Measurements from ENCODE around the gene EIF2B2. TPM values are rescaled to one million over a fixed set of nuclear protein-coding genes. Genes with fewer than 3 reads are reported as not detected.

Gene EIF2B2
- total and polyA plus RNA-seq, 2 of the 13 experiments (the other 11 are each of a cell fraction or from before 2014, with no cell fraction given) = 54.4 to 78.6 TPM

DNA sequence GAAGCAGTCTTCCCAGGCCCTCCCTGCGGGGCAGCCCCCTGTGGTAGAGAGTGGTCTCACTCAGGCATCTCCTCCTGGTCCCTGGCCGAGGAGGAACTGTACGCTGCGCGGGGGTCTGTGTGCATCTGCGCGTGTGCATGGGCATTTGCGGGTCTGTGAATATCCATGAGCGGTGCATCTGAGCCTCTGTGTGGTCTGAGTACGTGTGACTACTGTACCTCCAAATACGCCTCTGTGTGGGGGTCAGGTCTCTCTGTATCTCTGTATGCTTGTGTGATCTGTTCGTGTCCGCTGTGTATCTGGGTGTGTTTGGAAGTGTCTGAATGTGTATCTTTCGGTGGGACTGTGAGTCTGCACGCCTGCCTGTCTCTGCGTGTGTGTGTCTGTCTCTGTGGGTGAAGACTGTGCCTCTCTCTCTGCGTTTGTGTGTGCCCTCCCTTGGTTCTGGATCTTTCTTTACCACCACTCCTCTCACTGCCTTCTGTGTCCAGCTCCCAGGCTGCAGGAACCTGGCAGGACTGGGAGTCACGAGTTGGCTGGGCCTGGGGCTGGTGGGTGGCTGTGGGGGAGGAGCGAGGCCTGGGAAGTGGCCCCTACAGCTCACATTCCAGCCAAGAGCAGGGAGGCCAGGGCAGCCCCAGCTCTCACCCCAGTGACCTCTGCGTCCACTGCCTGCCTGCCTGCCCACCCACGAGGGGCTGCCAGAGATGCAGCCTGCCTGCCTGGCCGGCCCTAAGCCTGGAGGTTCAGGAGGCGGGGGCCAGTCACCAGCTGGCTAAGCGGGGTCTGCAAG, 46.2 kb upstream of the EIF2B2 start (continued):
- peak; percentile 41; the same call in 1 of the 2 replicates for TF ChIP-seq PRDM10 (CRISPR knock-in tag; IDR thresholded peaks at IDR 0.05; ENCODE audit: low read depth)

GRCh38 chr14:74959596-74960180, 43.0 kb upstream of the EIF2B2 start:
- H3K27ac ChIP-seq (ENCODE audit: extremely low read length, insufficient read depth, low read length) = no peak overlapping the region
- H3K79me2 ChIP-seq (ENCODE audit: insufficient read depth, low read length) = no peaks in the 10 kb centered on the region
- no peak overlapping the region for H3K9ac ChIP-seq (ENCODE audit: insufficient read depth, low read depth, low read length)
- DNase-seq (ENCODE audit: low spot score) (no peak), FAIRE-seq (no peak), ATAC-seq (no peak)
- ChIA-PET POLR2A (interaction anchor here (1.0 kb wide), 1 partner anchor 8 kb away, joined by 4 read pairs; no protein-coding TSS in a partner anchor), CTCF (ENCODE audit: low intra/inter-chr PET ratio, low total read pairs) (no interaction called here)
- no peaks in the 10 kb centered on the region for H3K9me3 ChIP-seq (ENCODE audit: low read length)
- H3K27me3 ChIP-seq (ENCODE audit: control insufficient read depth in 1 of 2, insufficient read depth in 2 of 2, low read length in 2 of 2) = peaks cover 3 to 26% of the 10 kb centered on the region in 2 experiments; a peak in 3 of 5 replicates
- WGBS (ENCODE audit: low lambda C conversion rate) = 37% methylated on average over 5 of the region's 5 CpGs
- H3K4me2 ChIP-seq (ENCODE audit: low read depth, low read length) = no peak overlapping the region
- H2AFZ ChIP-seq (ENCODE audit: low read length) = no peak overlapping the region
- BruUV-seq (replicated peaks) = no TSS peak
- no peaks in the 10 kb centered on the region for H4K20me1 ChIP-seq (ENCODE audit: insufficient read depth, low read length)
- in situ Hi-C loops (cut with HindIII; ENCODE audit: extremely low pct_ligation_motif_present, low pct_unique_long_range_greater_than_20kb) = no loop called here
- no peaks in the 10 kb centered on the region for H3K36me3 ChIP-seq (replicated peaks in 1 of 2; ENCODE audit: control insufficient read depth in 1 of 2, insufficient read depth in 2 of 2, low read length in 2 of 2)
- no peak overlapping the region for H3K4me3 ChIP-seq (replicated peaks in 1 of 3; ENCODE audit: insufficient read depth in 1 of 3, low read depth in 2 of 3, low read length in 3 of 3)
- no peak for TF ChIP-seq ZNF703 (CRISPR knock-in tag; IDR thresholded peaks at IDR 0.05; ENCODE audit: borderline replicate concordance)
- H3K4me1 ChIP-seq (ENCODE audit: insufficient read depth, low read length) = peaks cover 43% of the 10 kb centered on the region
- intact Hi-C loops (cut with micrococcal nuclease; ENCODE audit: unreplicated experiment) = no loop called here

Data from HepG2 (cell line).